GM03348 (cell line): ENCODE data around the gene CDK5RAP1.

Experiments used
- DNase-seq: peaks from one replicate; pipeline ENCODE4 v3.0.0; 2012; ENCODE audit warnings: low spot score

Gene CDK5RAP1

GRCh38 chr20:33333616-33334015, 67.7 kb downstream of the CDK5RAP1 start:
- DNase-seq = no peak

GRCh38 chr20:33332905-33333456, 68.3 kb downstream of the CDK5RAP1 start:
- no peak for DNase-seq

GRCh38 chr20:33328157-33329137, 72.9 kb downstream of the CDK5RAP1 start:
- no peak for DNase-seq

GRCh38 chr20:33325350-33325749, 76.0 kb downstream of the CDK5RAP1 start:
- DNase-seq = no peak

DNA sequence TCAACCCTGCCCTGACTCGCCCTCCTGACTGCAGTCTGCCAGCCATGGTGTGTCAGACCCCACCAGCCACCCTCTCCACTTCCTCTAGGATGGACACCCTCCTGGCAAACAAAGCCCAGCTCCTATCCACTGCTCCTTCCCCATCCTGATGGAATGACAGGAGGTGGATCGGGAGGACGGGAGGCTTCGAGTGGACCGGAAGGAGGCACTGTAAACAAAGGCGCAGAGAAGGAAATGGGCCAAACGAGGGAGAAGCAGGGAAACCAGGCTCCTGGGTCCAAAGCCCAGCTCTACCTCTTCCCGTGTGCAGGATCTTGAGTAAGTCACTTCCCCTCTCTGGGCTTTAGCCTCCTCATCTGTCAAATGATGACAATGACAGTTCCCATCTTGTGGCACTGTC, 78.1 kb downstream of the CDK5RAP1 start:
- DNase-seq = no peak

- DNase-seq = no peak
Measured at GRCh38 chr20:33322456-33322855, 78.9 kb downstream of the CDK5RAP1 start.

DNA sequence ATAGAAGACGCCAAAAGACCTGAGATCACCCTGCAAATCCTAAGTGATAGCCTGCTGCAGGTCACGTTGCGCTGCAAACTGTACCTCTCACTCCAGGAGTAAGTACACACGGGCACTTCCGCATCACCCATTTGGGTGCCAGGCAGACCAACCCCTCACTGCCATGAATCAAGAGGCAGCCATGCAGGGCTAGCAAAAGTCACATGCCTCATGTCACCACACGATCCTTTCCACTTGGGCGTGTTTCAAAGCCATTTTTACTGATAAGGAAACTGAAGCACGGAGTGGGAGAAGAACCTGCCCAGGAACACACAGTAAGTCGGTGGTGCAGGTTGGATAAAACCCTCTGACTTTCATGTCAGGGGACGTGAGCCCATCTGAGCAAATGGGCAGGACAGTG, 81.3 kb downstream of the CDK5RAP1 start:
- DNase-seq = no peak

- DNase-seq = no peak
Measured at GRCh38 chr20:33318096-33318429, 83.3 kb downstream of the CDK5RAP1 start.

GRCh38 chr20:33317424-33318095, 83.8 kb downstream of the CDK5RAP1 start:
- no peak for DNase-seq

DNA sequence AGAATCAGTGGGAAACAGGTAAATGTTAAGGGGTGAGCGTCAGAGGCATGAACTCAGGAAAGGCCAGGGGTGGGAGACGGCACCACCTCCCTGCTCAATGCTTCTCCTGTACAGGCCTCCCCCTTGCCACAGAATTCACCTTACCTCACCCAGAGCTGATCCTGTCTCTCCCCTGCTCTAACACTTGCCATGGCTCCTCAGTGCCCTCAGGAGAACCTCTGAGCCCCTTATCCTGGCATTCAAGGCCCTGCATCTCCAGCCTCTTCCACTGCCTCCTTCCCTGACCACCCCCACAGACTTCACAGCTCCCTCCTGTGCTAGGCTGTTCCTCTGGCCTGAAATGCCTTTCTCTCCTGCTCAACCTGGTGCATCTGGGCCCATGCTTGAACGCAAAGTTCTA, 84.4 kb downstream of the CDK5RAP1 start:
- DNase-seq = no peak

DNA sequence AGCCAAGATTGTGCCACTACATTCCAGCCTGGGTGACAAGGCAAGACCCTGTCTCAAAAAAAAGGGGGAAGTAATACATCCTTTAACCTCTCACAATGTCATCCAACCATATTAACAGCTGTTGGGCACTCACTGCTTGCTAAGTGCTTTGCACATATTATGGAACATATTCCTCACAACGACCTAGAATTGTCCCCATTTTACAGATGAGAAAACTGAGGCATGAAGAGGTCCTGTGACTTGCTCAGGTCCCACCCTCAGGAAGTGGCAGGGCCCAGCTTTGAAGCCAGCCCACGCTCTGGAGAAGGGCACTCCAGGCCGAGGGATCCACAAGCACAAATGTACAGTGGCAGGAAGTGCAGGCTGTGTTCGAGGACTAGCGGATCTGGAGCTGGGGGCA, 85.0 kb downstream of the CDK5RAP1 start:
- DNase-seq = no peak

DNA sequence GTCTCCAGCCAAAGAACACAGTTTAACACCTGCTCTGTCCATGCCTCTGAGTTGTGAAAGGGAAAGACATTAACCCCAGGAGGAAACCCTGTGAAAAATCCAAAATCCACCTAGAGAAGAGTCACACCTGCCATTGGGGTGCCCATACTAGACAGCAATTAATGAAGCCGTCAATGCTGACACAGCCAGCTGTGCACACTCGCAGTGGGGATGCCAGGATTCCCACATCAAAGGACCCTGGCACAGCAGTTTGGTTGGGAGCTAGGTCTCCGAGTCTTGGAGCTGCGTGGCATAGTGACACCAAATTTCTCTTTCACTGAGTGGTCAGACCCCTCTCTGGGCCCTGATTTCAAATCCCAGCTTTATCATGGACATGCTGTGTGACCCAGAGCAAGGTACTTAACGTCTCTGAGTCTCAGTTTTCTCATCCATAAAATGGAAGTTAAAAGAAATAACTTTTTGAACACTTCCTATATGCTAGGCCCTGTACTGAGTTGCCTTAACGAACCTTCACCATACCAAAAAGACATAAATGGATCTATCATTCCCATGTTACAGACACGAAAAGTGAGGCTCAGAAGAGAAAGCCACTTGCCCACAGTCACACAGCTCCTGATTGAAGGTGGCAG, 87.5 kb downstream of the CDK5RAP1 start:
- no peak for DNase-seq

DNA sequence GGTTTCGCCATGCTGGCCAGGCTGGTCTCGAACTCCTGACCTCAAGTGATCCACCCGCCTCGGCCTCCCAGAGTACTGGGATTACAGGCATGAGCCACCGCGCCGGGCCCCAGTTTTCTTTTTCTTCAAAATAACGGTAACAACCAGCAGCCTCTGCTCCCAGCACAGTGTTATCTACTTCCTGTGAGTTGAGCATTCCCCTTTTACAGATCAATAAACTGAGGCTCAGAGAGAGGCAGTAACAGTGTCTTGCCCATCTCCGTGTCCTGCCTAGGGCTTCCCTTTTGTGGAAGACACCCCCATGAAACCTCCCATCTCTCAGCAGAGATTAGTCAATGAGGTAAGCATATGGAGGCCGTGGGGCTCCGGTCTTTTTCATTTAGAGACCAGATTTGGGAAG, 88.7 kb downstream of the CDK5RAP1 start:
- no peak for DNase-seq

DNA sequence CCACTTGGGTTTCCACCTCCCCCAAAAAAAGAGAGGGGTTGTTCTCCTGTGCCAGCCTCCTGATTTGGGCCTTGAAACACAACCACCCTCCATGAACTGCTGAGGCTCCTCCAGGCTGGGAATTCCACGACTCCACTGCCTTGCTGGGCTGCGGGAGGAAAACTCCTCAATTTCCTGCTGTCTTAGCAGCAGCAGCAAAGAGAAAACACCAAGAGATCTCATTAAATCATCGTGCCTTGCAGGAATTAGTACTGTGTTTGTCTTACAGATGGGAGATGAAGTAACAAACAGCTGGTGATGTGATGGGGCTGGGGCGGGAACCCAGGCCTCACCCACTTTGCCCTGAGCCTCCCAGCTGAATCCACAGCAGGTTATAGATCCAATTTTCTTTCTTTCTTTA, 89.3 kb downstream of the CDK5RAP1 start:
- no peak for DNase-seq

DNA sequence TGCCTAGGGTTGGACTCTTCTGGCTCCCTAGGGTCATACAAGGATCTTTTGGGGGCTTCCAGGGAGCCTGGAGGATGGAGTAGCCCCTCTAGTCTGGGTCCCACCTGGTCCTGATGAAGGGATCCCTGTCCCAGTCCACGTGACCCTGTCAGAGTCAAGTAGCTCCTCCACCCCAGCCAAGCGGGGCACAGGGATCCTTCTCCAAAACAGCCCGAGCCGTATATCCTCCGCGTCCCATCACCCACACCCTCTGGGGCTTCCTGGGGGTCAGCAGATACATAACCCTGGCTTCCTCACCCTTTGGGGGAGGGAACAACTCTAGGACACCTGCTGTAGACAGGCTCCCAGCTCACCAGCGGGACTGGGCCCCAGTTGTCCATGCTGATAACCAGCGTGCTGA, 90.3 kb downstream of the CDK5RAP1 start:
- DNase-seq = no peak

DNA sequence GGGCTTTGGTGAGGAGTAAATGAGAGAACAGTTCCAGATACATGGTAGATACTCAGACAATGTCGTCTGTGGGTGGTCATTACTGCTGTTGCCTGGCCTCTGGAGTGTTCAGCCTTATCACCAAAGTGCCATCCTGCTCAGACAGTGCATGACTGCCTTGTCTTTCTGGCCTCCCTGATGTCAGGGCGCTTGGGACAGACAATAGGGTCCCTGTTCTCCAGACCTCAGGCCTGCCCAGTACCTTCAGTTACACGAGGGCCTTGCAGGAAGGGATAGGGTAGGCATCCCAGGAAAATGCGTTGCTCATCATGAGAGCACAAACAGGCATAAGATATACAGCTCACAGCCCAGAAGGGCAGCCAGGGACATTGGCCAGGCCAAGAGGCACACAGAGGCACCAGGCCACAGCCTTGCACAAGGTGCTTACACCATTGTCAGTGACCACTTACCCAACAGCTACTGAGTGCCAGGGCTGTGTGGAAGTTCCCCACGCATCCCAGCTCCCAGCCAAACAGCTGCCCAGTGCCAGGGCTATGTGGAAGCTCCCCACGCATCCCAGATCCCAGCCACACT, 90.9 kb downstream of the CDK5RAP1 start:
- DNase-seq = no peak

GRCh38 chr20:33309631-33310030, 91.7 kb downstream of the CDK5RAP1 start:
- DNase-seq = no peak
